Measurements from ENCODE around the gene KCTD5.

The KCTD5 gene

DNA sequence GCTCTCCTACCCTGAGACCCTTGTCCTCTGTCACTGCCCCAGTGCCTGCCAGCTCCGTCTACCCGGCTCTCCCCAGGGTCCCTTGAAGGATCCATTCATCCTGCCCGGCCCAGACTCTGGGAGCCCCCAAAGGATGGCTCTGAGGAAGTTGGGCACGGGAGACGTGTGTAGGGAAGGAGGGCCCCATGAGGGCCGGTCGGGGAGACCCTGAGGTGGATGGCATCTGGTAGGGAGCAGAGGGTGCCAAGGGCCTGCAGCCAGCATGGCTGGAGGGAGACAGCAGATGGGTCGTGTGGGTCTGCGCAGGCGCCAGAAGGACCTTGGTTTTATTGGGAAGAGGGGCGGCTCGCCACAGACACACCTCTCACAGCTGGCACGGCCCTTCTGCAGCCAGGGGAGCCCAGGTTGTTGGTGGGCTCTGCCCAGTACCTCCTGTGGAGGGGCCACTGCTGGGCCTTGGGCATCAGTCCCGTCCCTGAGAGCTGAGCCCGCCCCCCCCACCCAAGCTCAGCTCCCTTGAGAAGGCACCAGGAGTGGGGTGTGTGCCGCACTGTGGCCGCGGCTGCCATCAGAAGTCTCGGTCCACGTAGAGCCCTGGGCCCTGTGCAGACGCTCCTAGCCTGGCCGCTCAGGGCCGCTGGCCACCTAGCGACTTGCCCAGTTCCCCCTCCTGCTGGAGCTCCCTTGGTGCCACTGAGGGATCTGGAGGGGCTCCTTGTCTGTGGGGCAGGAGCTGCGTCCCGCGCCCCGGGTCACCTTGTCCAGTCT lies 16.0 kb downstream of the KCTD5 start:
- no peak for DNase-seq

DNA sequence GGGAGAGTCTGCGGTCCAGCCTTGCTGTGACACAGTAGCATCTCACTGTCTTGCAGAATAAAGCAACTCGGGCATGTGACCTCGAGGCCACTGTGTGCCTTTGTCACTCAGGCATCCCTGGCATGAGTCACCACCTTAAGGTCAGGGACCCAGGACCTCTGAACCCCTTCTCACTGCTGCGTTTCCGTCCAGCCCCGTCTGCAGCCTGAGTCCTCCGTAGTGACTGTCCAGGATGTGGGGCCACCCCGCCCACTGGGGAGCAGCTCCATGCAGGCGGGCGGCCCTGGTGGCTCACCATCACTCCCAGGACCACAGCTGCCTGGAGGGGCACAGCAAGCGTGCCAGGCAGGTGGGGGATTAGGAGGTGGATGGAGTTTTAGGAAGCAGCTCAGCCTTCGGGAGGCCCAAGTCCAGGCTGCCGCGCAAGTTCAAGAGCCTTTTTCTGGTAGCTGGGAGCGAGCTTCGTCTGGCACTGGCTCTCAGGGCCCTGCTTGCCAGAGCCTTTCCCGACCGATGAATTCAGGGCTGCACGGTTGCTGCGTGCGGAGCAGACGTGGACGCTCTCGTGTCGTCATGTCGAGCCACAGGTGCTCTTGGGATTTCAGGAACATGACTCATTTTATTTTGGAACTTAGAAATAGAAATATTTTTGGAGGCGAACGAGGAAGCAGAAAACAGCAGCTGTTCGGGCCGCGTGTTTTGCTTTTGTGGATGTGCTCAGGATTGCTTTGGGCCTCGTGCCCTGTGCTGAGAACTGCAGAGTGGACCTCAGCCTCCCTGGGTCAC lies 16.8 kb downstream of the KCTD5 start:
- no peak for DNase-seq

DNA sequence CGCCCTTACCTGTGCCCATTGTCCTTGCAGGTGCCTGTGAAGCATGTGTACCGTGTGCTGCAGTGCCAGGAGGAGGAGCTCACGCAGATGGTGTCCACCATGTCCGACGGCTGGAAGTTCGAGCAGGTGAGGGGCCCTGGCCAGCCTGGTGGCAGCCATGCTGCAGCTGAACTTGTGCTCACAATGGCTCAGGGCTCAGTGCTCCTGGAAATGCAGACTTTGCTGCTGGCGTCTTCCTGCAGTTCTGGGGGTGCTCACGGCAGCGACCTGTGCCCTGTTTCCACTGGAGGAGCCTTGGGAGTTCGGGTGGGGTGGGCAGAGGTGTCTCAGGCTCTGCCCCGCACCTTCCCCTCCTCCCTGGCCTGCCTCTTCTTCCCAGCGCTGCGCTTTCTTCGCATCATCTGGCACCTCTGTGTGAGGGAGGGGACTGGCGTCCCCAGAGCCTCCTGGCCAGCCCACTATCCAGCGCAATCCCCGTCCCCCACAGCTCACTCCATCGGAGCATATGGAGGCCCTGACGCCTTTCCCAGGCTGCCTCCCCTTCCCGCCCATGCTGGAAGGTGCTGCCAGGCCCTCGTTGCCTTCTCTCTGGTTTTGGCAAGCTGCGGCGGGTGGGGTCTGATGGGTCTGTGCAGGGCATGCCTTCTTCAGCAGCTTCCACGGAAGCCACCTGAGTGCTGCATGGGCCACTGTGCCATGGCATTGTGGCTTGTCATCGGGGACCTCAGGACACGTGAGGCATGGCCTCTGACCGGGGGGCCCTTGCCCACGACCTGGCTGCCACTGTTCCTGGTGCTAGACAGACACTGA lies 17.7 kb downstream of the KCTD5 start:
- no peak for DNase-seq

GRCh38 chr16:2700786-2701185 lies 18.5 kb downstream of the KCTD5 start:
- no peak for DNase-seq

GRCh38 chr16:2701272-2701671 lies 18.9 kb downstream of the KCTD5 start:
- DNase-seq = no peak

DNA sequence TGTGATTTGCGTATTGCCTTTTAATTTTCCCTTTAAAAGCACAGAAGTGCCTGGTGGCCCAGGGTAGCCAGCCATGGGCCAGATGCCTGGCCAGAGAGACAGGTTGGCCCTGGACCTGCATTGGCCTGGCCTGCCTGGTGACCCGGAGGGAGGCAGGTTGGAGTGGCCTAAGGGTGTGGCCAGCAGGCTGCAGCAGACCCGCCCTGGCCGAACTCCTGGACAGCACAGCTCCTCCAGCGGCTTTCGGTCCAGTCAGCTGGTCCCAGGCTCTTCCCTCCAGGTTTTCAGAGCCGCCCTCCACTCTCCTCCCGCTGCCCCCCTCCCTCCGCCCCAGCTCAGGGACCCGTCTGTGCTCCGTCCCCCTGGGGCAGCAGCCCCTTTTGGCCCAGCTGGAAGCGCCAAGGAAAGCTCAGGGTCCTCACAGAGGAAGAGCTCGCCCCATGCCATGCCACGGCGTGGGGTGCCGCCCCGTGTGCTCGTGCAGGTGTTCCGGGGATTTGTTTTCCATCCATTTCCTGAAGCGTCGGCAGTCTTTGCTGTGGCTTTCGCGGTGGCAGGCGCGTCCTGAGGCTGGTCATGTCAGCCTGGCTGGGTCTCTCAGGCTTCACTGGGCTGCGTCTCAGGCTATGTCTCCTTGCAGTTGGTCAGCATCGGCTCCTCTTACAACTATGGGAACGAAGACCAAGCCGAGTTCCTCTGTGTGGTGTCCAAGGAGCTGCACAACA lies 19.6 kb downstream of the KCTD5 start:
- no peak for DNase-seq

DNA sequence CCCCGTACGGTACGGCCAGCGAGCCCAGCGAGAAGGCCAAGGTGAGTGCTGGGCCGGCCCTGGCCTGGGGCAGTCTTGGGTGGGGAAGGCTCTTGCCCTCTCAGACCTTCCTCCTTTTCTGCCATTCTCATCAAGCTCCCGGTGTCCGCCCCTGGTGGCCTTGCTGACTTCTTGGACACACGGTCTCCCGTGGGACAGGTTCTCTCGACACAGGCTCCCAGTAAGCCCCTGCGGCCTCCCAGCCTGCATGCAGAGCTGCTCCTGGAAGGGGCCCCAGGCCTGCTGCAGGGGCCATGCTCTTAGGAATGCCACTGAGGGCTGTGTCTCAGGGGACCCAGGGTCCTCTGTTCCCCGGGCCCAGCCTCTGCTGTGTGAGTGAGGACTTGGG lies 20.1 kb downstream of the KCTD5 start:
- no peak for DNase-seq

DNA sequence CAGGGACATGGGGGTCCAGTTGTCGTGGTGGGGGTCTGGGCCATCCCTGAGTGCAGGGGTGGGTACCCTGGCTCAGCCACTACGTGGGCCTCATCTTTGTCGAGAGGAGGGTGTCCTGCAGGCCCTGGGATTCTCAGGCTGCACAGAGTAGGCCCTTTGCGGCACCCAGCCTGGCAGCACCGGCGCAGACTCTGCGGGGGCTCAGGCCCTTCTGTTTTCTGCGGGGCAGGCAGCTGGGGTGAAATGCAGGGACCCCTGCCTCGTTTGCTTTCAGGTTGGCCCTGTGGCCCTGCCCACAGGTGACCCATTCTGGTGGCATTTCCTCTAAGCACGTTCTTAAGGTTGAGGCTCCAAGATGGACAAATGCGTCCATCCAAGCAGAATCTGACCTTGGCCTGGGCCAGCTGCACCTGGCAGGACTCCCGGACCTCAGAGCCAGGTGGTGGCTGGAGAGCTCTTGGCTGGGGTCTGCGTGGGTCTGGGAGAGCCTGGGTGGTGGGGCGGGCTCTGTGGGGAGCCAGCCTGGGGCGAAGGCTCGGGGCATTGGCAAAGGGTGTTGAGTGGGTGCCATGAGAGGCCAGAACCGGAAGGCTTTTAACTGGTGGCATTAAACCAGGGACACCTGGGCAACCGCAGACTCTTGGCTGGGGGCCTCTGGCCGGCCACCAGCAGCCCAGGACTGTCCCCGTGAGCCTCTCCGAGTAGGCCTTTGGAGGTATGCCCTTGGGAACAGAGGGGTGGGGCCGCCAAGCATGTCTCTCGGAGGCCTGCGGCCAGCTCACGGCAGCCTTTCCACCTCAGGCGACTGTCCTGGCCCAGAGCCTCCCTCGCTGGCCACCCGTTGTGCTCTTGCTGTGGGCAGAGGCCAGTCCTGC lies 20.8 kb downstream of the KCTD5 start:
- DNase-seq = no peak

DNA sequence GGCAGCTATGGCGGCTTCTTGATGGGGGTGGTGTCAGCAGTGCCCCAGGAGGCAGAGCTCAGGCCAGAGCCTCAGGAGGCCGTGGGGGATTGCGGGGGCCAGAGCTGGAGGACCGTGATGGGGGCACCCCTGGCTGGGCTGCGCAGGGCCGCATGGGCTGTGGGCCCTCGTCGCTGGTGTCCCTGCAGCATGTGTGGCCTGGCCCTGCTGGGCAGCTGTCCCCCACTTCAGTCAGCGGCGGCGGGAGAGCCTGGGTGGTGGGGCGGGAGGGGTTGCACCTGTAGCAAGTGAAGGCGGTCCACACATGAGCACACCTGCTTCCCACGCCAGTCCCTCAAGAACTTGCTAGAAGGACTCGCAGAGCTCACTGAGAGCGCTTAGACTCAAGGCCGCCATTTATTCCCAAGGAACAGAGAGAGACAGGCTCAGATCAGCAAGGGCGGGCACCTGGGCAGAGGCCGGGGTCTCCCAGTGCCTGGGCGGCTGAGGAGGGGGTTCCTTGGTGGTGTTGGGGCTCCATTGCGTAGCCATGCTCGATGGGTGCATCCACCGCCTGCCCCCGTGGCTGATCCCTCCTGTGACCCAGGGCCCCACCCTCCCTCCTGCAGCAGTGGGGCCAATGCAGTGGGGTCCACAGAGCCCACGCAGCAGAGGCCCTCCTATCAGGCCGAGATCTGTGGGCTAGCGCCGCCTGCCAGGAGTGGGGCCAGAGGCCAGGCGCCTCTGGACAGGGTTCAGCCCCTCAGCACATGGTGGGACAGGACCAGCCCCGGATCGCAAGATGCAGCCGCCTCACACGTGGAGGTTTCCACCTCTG lies 22.1 kb downstream of the KCTD5 start:
- DNase-seq = no peak

- DNase-seq = no peak
Observed at GRCh38 chr16:2704983-2705275, 22.6 kb downstream of the KCTD5 start.

GRCh38 chr16:2705351-2705750 lies 23.0 kb downstream of the KCTD5 start:
- no peak for DNase-seq

DNA sequence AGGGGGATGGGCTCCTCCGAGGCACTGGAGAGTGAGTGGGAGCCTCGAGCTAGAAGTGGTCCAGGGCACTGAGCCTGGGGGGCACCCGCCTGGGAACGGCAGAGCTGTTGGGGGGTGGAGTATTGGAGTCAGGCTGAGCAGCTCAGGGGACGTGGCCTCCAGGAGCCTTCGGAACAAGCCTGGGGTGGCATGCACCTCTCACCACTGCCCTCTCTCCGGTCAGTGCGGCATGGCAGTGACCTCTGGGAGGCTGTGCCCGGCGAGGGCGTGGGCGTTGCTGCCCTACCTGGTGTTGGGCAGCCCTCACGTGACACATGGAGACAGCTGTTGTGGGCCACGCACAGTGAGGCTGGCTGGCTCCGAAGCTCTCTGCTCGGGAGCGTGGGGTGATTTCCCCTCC lies 23.8 kb downstream of the KCTD5 start:
- no peak for DNase-seq

DNA sequence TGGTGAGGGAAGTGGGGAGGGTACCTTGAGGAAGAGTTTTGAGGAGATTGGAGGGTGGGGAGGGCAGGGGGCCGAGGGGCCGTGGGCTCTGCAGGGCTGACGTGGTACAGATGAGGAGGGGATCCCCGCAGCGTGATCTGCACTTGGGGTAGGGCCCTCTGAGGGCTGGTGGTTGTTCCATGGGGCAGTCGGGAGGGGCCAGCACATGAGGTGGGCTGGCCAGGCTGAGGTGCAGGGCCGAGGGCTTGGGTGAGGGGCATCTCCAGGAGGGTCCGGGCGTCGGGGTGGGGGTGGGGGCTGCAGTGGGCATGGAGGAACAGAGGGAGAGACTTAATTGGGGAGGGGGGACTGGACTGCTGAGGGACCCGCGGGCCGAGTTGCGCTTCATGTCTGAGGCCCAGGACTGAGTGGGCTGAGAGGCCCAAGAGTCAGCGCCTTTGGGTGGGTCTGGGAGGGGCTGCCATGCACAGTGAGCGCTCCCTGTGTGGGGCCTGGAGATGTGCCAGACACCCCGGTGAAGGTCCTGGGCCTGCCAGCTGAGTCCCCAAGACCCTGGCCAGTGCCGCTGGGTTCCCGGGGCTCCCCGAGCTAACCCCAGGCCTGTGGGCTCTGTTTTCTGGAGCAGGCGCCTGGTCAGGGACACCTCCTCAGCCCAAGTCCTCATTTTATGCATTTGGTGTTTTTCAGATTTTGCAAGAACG lies 24.4 kb downstream of the KCTD5 start:
- DNase-seq = no peak

GRCh38 chr16:2707368-2708289 lies 25.3 kb downstream of the KCTD5 start:
- no peak for DNase-seq

DNA sequence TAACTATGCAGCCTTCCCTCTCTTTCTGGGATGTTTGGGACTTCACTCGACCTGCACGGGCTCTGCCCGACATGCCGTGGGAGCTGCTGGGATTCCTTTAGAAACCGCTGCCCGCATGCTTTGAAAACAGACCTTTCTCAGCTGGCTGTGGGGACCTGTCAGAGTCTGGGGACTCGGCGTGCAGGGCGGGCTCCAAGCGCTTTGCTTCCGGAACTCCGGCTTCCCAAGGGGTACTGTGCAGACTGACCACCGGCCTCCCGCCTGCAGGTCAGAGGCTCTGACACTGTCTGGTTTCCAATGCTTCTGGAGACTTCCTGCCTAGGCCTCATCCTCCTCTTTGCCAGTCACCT lies 25.9 kb downstream of the KCTD5 start:
- no peak for DNase-seq

GRCh38 chr16:2708955-2709587 lies 26.7 kb downstream of the KCTD5 start:
- DNase-seq = no peak

- no peak for DNase-seq
Observed at GRCh38 chr16:2709588-2709984, 27.3 kb downstream of the KCTD5 start.

DNA sequence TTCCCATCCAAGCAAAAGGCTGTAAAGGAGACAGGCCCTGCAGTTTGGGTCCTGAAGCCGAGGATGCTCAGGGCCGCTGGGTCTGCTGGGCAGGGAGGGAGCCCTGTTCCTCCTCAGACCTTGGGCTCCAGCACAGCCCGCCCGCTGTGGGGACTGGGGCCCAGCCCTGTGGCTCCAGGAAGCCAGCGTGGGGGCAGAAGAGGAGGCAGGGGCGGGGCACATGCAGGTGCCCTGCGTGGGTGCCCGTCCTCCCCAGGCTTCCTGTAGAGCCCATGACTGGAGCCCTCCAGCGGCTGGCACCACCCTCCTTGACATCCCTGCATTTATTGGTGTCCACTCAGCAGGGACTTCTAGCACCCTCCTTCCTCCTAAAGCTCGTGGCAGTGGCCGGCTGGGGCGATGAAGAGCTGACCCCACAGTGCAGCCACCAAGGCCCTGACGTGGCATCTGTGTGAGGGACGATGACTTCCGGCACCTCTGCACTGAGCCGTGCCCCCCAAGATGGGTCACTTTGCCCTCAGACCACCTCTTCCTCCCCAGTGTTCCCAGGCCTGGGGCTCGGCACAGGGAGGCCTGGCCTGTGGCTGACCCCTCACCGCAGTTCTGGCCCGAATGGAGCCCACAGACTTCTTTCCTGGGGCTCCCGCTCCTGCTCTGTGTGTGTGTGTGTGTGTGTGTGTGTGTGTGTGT lies 27.8 kb downstream of the KCTD5 start:
- no peak for DNase-seq
